ENCODE results near the gene TAF10. TPM values are rescaled to one million over a fixed set of nuclear protein-coding genes. Genes with fewer than 3 reads are reported as not detected.

The TAF10 gene
- total and polyA plus RNA-seq, 12 donors: 69.7 to 389 (median 181) TPM

DNA sequence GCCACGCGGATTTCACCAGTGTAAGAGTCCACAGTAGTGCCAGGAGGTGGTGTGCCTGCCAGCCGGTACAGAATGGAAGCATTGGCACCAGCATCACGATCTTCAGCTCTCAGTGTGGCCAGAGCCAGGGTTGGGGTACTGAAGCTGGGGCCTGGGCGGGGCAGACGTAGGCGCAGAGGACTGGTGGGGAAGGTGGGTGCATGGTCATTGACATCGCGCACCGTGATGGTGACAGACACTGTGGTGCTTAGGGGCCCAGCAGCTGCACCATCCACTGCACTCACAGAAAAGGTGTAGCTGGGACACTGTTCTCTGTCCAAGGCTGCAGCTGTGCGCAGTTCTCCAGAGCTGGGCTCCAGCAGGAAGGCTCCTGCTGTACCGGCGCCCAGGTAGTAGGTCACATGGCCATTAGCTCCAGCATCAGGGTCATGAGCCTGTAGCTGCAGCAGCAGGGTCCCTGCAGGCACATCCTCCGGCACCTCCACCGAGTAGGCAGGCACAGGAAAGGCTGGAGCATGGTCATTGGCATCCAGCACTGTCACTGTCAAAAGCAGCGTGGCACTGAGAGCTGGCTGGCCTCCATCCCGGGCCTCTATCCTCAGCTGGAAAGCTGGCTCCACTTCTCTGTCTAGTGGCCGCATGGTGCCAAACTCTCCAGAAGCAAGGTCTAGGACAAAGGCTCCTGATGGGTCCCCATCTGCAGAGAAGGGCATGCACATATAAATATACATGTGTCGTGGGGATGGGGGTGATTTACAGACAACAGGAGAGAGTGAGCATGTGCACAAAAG is 15.2 kb upstream of the TAF10 start:
- Histone ChIP-seq H3K4me3 (no peak overlapping the region), H3K27me3 (no peaks in the 10 kb centered on the region), H3K4me1 (replicated peaks in 1 of 2) (no peaks in the 10 kb centered on the region), H3K9me3 (replicated peaks in 1 of 3) (no peaks in the 10 kb centered on the region), H3K36me3 (replicated peaks in 1 of 2) (no peaks in the 10 kb centered on the region), H3K27ac (no peak overlapping the region)
- TF ChIP-seq, protein P1, sequence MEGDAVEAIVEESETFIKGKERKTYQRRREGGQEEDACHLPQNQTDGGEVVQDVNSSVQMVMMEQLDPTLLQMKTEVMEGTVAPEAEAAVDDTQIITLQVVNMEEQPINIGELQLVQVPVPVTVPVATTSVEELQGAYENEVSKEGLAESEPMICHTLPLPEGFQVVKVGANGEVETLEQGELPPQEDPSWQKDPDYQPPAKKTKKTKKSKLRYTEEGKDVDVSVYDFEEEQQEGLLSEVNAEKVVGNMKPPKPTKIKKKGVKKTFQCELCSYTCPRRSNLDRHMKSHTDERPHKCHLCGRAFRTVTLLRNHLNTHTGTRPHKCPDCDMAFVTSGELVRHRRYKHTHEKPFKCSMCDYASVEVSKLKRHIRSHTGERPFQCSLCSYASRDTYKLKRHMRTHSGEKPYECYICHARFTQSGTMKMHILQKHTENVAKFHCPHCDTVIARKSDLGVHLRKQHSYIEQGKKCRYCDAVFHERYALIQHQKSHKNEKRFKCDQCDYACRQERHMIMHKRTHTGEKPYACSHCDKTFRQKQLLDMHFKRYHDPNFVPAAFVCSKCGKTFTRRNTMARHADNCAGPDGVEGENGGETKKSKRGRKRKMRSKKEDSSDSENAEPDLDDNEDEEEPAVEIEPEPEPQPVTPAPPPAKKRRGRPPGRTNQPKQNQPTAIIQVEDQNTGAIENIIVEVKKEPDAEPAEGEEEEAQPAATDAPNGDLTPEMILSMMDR (IDR thresholded peaks at IDR 0.05): no peak
- no peak for TF ChIP-seq POLR2A (IDR thresholded peaks at IDR 0.05)
- 81 to 90% (median 83%) methylated on average over 10 to 19 of the region's 19 CpGs for WGBS, 4 donors
- intact Hi-C loops (cut with DNase I): no loop called here
- DNase-seq: no peak

DNA sequence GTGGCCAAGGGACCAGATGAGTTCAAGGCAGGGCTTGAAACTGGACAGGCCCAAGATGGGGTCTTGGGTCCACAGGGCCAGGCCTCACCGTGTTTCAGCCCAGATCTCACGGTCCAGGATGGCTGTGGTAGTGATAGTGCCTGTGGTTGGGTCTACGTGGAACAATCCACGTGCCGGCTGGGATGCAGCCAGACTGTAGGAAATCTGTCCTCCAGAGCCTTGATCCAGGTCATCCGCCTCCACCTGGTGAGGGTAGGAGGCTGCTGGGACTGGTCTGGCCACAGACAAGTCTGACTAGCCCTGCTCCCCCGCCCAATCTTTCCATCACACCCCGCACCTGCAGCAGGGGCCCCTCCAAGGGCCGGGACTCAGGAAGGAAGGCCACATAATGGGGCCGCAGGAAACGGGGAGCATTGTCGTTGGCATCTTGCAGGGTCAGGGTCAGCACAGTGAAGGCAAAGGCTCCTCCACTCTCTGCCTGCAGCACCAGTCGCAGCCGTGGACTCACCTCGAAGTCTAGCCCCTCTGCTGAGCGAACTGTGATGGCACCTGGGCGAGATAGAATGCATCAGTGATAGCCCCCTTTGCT is 13.9 kb upstream of the TAF10 start:
- WGBS, 4 donors: 74 to 90% (median 85%) methylated on average over 11 to 17 of the region's 17 CpGs
- no peak overlapping the region for H3K27ac ChIP-seq
- intact Hi-C loops (cut with DNase I): no loop called here
- H3K9me3 ChIP-seq (replicated peaks in 1 of 3): no peaks in the 10 kb centered on the region
- no peak overlapping the region for H3K4me3 ChIP-seq
- no peaks in the 10 kb centered on the region for H3K4me1 ChIP-seq (replicated peaks in 1 of 2)
- DNase-seq: no peak
- H3K27me3 ChIP-seq: no peaks in the 10 kb centered on the region
- H3K36me3 ChIP-seq (replicated peaks in 1 of 2): no peaks in the 10 kb centered on the region
- no peak for TF ChIP-seq POLR2A (IDR thresholded peaks at IDR 0.05)
- TF ChIP-seq, protein P1 (IDR thresholded peaks at IDR 0.05): no peak

DNA sequence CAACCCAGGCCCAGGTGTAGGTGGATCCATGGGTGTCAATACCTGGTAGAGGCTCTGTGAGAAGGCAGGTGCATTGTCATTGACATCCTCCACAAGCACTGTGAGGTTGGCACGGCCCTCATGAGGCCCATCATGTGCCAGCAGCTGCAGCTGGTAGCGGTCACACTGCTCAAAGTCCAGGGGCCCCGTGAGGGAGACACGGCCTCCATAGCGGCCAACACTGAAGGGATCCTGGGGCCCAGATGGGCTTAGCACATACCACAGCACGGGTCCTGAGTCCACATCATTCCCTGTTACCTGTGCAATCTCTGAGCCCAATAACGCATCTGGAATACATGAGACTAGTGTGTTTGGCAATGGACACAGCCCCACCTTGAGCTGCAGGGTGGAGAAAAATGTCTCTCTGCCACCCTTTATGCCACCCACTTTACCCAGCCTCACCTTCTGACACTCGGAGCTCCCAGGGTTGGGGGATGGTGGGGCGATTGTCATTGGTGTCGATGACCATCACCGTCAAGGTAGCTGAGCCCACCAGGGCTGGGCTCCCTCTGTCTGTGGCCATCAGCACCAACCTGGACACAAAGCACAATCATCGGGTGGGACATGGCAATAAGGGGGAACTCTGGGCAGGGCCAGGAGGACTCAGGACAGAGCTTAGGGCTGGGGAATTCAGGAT is 13.3 kb upstream of the TAF10 start:
- 89 to 96% (median 91%) methylated on average over 7 to 12 of the region's 12 CpGs for WGBS, 4 donors
- Histone ChIP-seq H3K9me3 (replicated peaks in 1 of 3) (no peaks in the 10 kb centered on the region), H3K4me3 (no peak overlapping the region), H3K36me3 (replicated peaks in 1 of 2) (no peaks in the 10 kb centered on the region), H3K27ac (no peak overlapping the region), H3K4me1 (replicated peaks in 1 of 2) (no peaks in the 10 kb centered on the region), H3K27me3 (no peaks in the 10 kb centered on the region)
- no peak for TF ChIP-seq POLR2A (IDR thresholded peaks at IDR 0.05)
- peak in 1 of 7 donors; percentile 10 for DNase-seq
- intact Hi-C loops (cut with DNase I): no loop called here

DNA sequence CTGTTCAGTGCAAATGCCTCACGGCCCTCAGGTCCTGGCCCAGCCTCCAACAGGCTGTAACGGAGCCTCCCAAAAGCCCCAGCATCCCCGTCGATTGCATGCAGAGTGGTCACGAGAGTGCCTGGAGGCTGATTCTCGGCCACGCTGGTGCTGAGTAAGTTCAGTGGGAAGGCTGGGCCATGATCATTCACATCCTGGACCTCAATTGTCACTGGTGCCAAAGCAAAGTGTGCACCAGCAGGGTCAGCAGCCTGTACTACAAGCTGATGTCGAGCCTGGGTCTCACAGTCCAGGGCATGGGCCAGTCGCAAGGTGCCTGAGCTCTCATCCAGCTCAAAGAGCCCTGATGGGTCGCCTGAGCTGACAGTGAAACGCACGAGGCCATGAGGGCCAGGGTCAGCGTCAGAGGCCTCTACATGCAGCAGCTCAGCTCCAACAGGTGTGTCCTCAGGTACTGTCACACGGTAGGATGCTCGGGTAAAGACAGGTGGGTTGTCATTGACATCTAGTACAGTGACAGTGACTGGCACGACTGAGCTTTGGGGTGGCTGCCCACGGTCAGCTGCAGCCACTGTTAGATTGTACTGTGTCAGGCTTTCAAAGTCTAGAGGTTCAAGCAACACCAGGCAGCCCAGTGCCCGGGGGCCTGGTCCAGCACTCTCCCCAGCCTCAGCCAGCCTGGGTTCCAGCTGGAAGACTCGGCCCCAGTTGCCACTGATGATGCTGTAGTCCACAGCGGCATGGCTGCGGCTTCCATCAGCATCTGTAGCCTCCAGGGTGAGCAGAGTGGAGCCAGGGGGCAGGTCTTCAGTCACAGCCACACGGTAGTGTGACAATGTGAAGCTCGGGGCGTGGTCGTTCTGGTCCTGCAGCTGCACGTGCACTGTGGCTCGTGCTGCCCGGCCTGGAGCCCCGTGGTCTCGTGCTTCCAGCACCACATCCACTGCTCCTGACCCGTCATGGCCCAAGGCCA is 11.7 kb upstream of the TAF10 start:
- H3K9me3 ChIP-seq (replicated peaks in 1 of 3): no peaks in the 10 kb centered on the region
- 83 to 91% (median 88%) methylated on average over 14 to 31 of the region's 31 CpGs for whole genome bisulfite sequencing, 4 donors
- H3K4me1 ChIP-seq (replicated peaks in 1 of 2): peaks cover 0 to 5% of the 10 kb centered on the region in 2 donors
- no peak overlapping the region for H3K4me3 ChIP-seq
- intact Hi-C loops (cut with DNase I): no loop called here
- H3K27ac ChIP-seq: no peak overlapping the region
- TF ChIP-seq POLR2A (IDR thresholded peaks at IDR 0.05): no peak
- TF ChIP-seq, protein P1 (IDR thresholded peaks at IDR 0.05): no peak
- H3K27me3 ChIP-seq: no peaks in the 10 kb centered on the region
- H3K36me3 ChIP-seq (replicated peaks in 1 of 2): no peaks in the 10 kb centered on the region
- DNase-seq: peak in 1 of 7 donors; percentile 10
